ENCODE measurements around the gene SAMD9L. TPM values are rescaled to one million over a fixed set of nuclear protein-coding genes. Genes with fewer than 3 reads are reported as not detected.
"Not testable (repeated sequence)": the region's sequence is repeated elsewhere in the genome, so short reads cannot be mapped to it uniquely, and the experiment has no call there.

SAMD9L gene
- total RNA-seq, 4 donors from 2014 or later, result 7.2 to 28.8 (median 16.4) TPM

GRCh38 chr7:93138576-93138975, 9.6 kb downstream of the SAMD9L start:
- intact Hi-C loops (cut with DNase I; ENCODE audit: low total_unique reads), result no loop called here
- no peak overlapping the region for H3K27ac ChIP-seq

GRCh38 chr7:93133005-93133404, 15.2 kb downstream of the SAMD9L start:
- DNase-seq, result no peak
- H3K27ac ChIP-seq, result no peak overlapping the region
- H3K27me3 ChIP-seq, result no peaks in the 10 kb centered on the region
- H3K36me3 ChIP-seq, result peaks cover 0 to 35% (median 8%) of the 10 kb centered on the region in 4 donors
- in situ Hi-C loops (cut with MboI; ENCODE audit: low pct_ligation_motif_present in 1 of 4, low pct_unique_long_range_greater_than_20kb in 1 of 4, low sequenced_read_pairs in 3 of 4) (no loop called here), intact Hi-C loops (cut with DNase I; ENCODE audit: low total_unique reads) (no loop called here)
- TF ChIP-seq EP300 (IDR thresholded peaks at IDR 0.05; ENCODE audit: low read depth), result no peak
- TF ChIP-seq POLR2A (IDR thresholded peaks at IDR 0.05), result no peak
- no peak for TF ChIP-seq POLR2AphosphoS5 (IDR thresholded peaks at IDR 0.05)
- no peak for TF ChIP-seq CTCF (IDR thresholded peaks at IDR 0.05)
- no peak overlapping the region for H3K4me3 ChIP-seq
- H3K4me1 ChIP-seq, result no peaks in the 10 kb centered on the region
- H3K9me3 ChIP-seq, result peaks cover 20 to 57% of the 10 kb centered on the region in 2 donors
- WGBS, 2 donors (ENCODE audit: low coverage in 1 of 2), result 89 to 95% methylated on average over 1 of the region's 1 CpG

More at GRCh38 chr7:93138576-93138975, 9.6 kb downstream of the SAMD9L start:
- Histone ChIP-seq H3K36me3 (peaks cover 0 to 67% (median 14%) of the 10 kb centered on the region in 4 donors), H3K4me3 (no peak overlapping the region), H3K27me3 (no peaks in the 10 kb centered on the region), H3K4me1 (no peaks in the 10 kb centered on the region), H3K9me3 (peaks cover 9 to 22% of the 10 kb centered on the region in 2 donors)
- in situ Hi-C loops (cut with MboI; ENCODE audit: low pct_ligation_motif_present in 1 of 4, low pct_unique_long_range_greater_than_20kb in 1 of 4, low sequenced_read_pairs in 3 of 4), result no loop called here
- TF ChIP-seq EP300 (IDR thresholded peaks at IDR 0.05; ENCODE audit: low read depth), result no peak
- DNase-seq, result no peak
- WGBS, 2 donors (ENCODE audit: low coverage in 1 of 2), result 91% methylated on average over 4 of the region's 4 CpGs; no CpG with 5 or more reads in 1 of the 2 donors

- Histone ChIP-seq H3K4me3 (no peak overlapping the region), H3K27ac (no peak overlapping the region), H3K27me3 (no peaks in the 10 kb centered on the region), H3K4me1 (no peaks in the 10 kb centered on the region), H3K36me3 (peaks cover 0 to 31% (median 7%) of the 10 kb centered on the region in 4 donors), H3K9me3 (peaks cover 28 to 62% of the 10 kb centered on the region in 2 donors)
- in situ Hi-C loops (cut with MboI; ENCODE audit: low pct_ligation_motif_present in 1 of 4, low pct_unique_long_range_greater_than_20kb in 1 of 4, low sequenced_read_pairs in 3 of 4), result no loop called here
- no peak for TF ChIP-seq POLR2AphosphoS5 (IDR thresholded peaks at IDR 0.05)
- TF ChIP-seq CTCF (IDR thresholded peaks at IDR 0.05), result no peak
- no peak for TF ChIP-seq POLR2A (IDR thresholded peaks at IDR 0.05)
- no peak for TF ChIP-seq EP300 (IDR thresholded peaks at IDR 0.05; ENCODE audit: low read depth)
- intact Hi-C loops (cut with DNase I; ENCODE audit: low total_unique reads), result no loop called here
- no peak for DNase-seq
- whole genome bisulfite sequencing, 2 donors (ENCODE audit: low coverage in 1 of 2), result 83 to 88% methylated on average over 2 to 3 of the region's 3 CpGs
Measured at GRCh38 chr7:93132216-93132615, 16.0 kb downstream of the SAMD9L start.

GRCh38 chr7:93126954-93127353, 21.2 kb downstream of the SAMD9L start:
- intact Hi-C loops (cut with DNase I; ENCODE audit: low total_unique reads); H3K4me1 ChIP-seq; H3K4me3 ChIP-seq; in situ Hi-C loops (cut with MboI; ENCODE audit: low pct_ligation_motif_present in 1 of 4, low pct_unique_long_range_greater_than_20kb in 1 of 4, low sequenced_read_pairs in 3 of 4); H3K27ac ChIP-seq; H3K36me3 ChIP-seq; DNase-seq; H3K27me3 ChIP-seq: not testable (repeated sequence)
- 87 to 100% methylated on average over 1 of the region's 1 CpG for WGBS, 2 donors (ENCODE audit: low coverage in 1 of 2)
- peaks cover 19 to 31% of the 10 kb centered on the region in 2 donors for H3K9me3 ChIP-seq

- intact Hi-C loops (cut with DNase I; ENCODE audit: low total_unique reads); DNase-seq; H3K27ac ChIP-seq; H3K4me1 ChIP-seq; H3K27me3 ChIP-seq; in situ Hi-C loops (cut with MboI; ENCODE audit: low pct_ligation_motif_present in 1 of 4, low pct_unique_long_range_greater_than_20kb in 1 of 4, low sequenced_read_pairs in 3 of 4); H3K4me3 ChIP-seq; H3K36me3 ChIP-seq: not testable (repeated sequence)
- H3K9me3 ChIP-seq, result peaks cover 12 to 19% of the 10 kb centered on the region in 2 donors
- 80 to 100% methylated on average over 3 of the region's 3 CpGs for WGBS, 2 donors (ENCODE audit: low coverage in 1 of 2)
Measured at GRCh38 chr7:93123532-93123931, 24.7 kb downstream of the SAMD9L start.
